ENCODE data around the gene KIF22. TPM values are rescaled to one million over a fixed set of nuclear protein-coding genes. Genes with fewer than 3 reads are reported as not detected.

KIF22 gene
- total RNA-seq, 1 donor = 45.3 TPM

DNA sequence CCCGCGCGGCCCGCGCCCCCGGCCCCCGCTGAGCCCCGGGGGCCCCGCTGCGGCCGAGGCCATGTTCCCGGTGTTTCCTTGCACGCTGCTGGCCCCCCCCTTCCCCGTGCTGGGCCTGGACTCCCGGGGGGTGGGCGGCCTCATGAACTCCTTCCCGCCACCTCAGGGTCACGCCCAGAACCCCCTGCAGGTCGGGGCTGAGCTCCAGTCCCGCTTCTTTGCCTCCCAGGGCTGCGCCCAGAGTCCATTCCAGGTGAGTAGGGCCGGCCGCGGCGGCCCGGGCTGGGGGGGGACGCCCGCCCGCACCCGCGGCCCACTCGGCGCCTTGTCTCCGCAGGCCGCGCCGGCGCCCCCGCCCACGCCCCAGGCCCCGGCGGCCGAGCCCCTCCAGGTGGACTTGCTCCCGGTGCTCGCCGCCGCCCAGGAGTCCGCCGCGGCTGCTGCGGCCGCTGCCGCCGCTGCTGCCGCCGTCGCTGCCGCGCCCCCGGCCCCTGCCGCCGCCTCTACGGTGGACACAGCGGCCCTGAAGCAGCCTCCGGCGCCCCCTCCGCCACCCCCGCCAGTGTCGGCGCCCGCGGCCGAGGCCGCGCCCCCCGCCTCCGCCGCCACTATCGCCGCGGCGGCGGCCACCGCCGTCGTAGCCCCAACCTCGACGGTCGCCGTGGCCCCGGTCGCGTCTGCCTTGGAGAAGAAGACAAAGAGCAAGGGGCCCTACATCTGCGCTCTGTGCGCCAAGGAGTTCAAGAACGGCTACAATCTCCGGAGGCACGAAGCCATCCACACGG is 16.3 kb downstream of the KIF22 start:
- TF ChIP-seq, protein P1, sequence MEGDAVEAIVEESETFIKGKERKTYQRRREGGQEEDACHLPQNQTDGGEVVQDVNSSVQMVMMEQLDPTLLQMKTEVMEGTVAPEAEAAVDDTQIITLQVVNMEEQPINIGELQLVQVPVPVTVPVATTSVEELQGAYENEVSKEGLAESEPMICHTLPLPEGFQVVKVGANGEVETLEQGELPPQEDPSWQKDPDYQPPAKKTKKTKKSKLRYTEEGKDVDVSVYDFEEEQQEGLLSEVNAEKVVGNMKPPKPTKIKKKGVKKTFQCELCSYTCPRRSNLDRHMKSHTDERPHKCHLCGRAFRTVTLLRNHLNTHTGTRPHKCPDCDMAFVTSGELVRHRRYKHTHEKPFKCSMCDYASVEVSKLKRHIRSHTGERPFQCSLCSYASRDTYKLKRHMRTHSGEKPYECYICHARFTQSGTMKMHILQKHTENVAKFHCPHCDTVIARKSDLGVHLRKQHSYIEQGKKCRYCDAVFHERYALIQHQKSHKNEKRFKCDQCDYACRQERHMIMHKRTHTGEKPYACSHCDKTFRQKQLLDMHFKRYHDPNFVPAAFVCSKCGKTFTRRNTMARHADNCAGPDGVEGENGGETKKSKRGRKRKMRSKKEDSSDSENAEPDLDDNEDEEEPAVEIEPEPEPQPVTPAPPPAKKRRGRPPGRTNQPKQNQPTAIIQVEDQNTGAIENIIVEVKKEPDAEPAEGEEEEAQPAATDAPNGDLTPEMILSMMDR (IDR thresholded peaks at IDR 0.05; ENCODE audit: insufficient read depth, low read depth, low read length) = no peak
- no peak for DNase-seq (ENCODE audit: low read depth)
- H3K4me3 ChIP-seq (ENCODE audit: low read depth, low read length) = peak overlapping the region; percentile 68

DNA sequence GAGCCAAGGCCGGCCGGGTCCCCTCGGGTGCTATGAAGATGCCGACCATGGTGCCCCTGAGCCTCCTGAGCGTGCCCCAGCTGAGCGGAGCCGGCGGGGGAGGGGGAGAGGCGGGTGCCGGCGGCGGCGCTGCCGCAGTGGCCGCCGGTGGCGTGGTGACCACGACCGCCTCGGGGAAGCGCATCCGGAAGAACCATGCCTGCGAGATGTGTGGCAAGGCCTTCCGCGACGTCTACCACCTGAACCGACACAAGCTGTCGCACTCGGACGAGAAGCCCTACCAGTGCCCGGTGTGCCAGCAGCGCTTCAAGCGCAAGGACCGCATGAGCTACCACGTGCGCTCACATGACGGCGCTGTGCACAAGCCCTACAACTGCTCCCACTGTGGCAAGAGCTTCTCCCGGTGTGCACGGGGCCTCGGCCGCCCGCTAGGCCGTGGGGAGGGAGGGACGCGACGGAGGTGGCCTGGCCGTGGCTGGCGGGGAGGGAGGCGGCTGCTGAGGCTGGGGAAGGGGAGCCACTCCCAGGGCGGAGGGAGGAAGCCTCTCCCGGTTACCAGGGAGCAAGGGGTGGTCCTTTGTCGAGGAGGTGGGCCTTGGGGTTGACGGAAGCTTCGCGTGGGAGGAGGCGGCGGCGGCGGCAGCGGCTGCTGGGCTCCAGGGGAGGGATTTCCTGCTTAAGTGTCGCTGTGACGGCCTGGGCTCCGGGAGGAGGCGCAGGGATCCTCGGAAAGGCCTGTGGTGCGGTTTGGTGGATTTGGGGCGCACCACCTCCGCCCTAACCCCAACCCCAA is 17.1 kb downstream of the KIF22 start:
- H3K4me3 ChIP-seq (ENCODE audit: low read depth, low read length) = peak overlapping the region; percentile 68
- peak; percentile 96 for DNase-seq (ENCODE audit: low read depth)
- TF ChIP-seq, protein P1 (IDR thresholded peaks at IDR 0.05; ENCODE audit: insufficient read depth, low read depth, low read length) = peak; percentile 54

DNA sequence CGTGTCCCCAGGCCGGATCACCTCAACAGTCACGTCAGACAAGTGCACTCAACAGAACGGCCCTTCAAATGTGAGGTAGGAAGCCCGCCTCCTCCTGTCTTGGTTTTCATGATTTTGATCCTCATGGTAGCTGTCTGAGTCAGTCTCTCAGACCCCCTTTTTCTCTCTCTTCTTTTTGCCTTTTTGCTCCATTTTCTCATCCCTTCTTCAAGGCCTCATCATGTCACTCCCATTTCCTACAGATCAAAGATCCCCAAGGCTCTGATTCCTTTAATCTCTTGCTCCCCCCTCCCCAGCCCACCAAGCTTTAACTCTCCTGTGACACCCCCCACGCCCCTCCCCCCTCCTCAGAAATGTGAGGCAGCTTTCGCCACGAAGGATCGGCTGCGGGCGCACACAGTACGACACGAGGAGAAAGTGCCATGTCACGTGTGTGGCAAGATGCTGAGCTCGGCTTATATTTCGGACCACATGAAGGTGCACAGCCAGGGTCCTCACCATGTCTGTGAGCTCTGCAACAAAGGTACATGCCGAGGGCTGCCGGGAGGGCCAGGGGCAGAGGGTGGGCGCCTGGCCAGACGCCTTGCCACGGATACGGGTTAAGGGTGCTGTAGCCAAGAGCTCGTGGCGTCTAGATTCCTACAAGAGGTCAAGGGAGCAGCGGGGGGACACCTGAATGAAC is 17.8 kb downstream of the KIF22 start:
- peak overlapping the region; percentile 68 for H3K4me3 ChIP-seq (ENCODE audit: low read depth, low read length)
- DNase-seq (ENCODE audit: low read depth) = no peak
- TF ChIP-seq, protein P1 (IDR thresholded peaks at IDR 0.05; ENCODE audit: insufficient read depth, low read depth, low read length) = no peak

DNA sequence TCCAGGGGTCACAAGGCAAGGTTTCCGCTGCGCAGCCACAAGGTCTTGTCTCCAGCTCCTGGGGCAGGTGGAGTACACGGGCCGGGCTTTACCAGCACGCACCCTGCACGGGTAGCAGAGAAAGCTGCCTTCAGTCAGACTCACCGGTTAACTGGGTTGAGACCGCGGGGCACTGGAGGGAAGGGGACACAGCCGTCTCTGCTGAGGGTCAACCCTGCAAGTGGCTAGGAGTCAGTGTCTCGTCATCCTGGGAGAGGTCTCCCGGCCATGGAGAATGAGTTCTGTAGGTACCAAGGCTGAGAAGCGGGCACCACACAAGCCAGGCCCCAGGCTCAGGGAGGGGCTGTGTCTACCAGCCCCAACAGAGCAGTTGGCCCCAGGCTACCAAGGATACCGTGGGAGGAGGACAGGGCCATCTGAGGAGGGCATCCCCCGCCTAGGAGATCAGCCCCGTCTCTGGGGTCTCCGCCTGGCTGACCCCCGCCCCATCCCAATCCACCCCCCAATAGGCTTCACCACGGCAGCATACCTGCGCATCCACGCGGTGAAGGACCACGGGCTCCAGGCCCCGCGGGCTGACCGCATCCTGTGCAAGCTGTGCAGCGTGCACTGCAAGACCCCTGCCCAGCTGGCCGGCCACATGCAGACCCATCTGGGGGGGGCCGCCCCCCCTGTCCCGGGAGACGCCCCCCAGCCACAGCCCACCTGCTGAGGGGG is 18.6 kb downstream of the KIF22 start:
- TF ChIP-seq, protein P1 (IDR thresholded peaks at IDR 0.05; ENCODE audit: insufficient read depth, low read depth, low read length) = no peak
- no peak for DNase-seq (ENCODE audit: low read depth)
- H3K4me3 ChIP-seq (ENCODE audit: low read depth, low read length) = peak overlapping the region; percentile 68

DNA sequence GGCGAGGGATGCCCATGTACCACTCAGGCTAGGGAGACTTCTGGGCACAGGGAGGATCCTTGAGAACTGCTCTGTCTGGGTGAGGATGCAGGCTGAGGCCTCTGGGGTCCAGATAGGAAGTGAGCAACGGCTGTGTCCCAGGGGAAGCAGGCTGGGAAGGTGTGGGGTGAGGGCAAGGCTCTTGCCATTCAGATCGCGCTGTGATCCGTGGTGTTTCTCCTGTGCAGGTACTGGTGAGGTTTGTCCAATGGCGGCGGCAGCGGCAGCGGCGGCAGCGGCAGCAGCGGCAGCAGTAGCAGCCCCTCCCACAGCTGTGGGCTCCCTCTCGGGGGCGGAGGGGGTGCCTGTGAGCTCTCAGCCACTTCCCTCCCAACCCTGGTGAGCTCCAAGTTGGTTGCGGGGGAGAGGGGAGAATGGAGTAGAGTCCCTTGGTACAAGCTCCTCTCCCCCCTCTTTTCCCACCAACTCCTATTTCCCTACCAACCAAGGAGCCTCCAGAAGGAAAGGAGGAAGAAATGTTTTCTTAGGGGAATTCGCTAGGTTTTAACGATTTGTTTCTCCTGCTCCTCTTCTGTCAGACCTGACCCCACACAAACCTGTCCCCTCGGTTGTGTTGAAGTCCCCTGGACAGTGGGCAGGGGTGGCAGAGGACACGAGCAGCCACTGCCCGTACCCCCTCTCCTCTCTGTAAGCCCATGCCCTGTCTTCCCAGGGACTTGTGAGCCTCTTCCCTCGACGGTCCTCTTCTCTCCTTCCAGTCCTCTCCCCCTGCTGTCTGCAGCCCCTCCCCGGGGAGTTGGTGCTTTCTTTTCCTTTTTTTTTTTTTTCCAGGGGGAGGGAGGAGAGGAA is 19.5 kb downstream of the KIF22 start:
- H3K4me3 ChIP-seq (ENCODE audit: low read depth, low read length) = no peak overlapping the region
- TF ChIP-seq, protein P1 (IDR thresholded peaks at IDR 0.05; ENCODE audit: insufficient read depth, low read depth, low read length) = no peak

More for the DNA sequence above, 19.5 kb downstream of the KIF22 start:
- DNase-seq (ENCODE audit: low read depth) = no peak

All from fibroblast of villous mesenchyme (primary cell).